Chondrocyte (in vitro differentiated cells): ENCODE results near the gene BTF3L4. TPM values are rescaled to one million over a fixed set of nuclear protein-coding genes. Genes with fewer than 3 reads are reported as not detected.
A peak's percentile ranks its signal among the peaks of the same experiment; 100 is the strongest.
"Not testable (repeated sequence)": the region's sequence is repeated elsewhere in the genome, so short reads cannot be mapped to it uniquely, and the experiment has no call there.

Source experiments
- DNase-seq: peaks from one replicate; pipeline ENCODE4 v3.0.0; 2021; ENCODE audit warnings: mixed read lengths, low spot score
- H3K27ac Mint-ChIP-seq: one replicate; pipeline ENCODE4 v1.8.0; 2021; ENCODE audit warnings: mild to moderate bottlenecking, moderate library complexity, mixed read lengths; ENCODE audit not compliant: unreplicated experiment
- H3K27me3 Mint-ChIP-seq: 2 replicates; pipeline ENCODE4 v1.8.0; 2021; ENCODE audit warnings: low read depth, mixed read lengths
- H3K36me3 Mint-ChIP-seq: 2 replicates; pipeline ENCODE4 v1.8.0; 2021; ENCODE audit warnings: low read depth, mixed read lengths
- H3K4me1 Mint-ChIP-seq: 2 replicates; pipeline ENCODE4 v1.8.0; 2021; ENCODE audit warnings: low read depth, mild to moderate bottlenecking, mixed read lengths
- H3K4me3 Mint-ChIP-seq: one replicate; pipeline ENCODE4 v1.8.0; 2021; ENCODE audit warnings: mild to moderate bottlenecking, moderate library complexity, mixed read lengths; ENCODE audit not compliant: unreplicated experiment
- H3K9me3 Mint-ChIP-seq: 2 replicates; pipeline ENCODE4 v1.8.0; 2021; ENCODE audit warnings: low read depth, mixed read lengths
- total RNA-seq: library from RNA; stranded (reverse); gene quantifications from 3 replicates; pipeline ENCODE4 v1.2.1, GENCODE V29; 2021
- TF ChIP-seq, protein P1 (sequence below): fragments of 200-600 bp; sonication (generic); IDR thresholded peaks from 2 replicates; pipeline ENCODE4 v1.5.0; 2021; ENCODE audit warnings: antibody characterized with exemption, mild to moderate bottlenecking, moderate library complexity

Gene BTF3L4
- total RNA-seq, 1 donor from 2014 or later, result 54.5 TPM

DNA sequence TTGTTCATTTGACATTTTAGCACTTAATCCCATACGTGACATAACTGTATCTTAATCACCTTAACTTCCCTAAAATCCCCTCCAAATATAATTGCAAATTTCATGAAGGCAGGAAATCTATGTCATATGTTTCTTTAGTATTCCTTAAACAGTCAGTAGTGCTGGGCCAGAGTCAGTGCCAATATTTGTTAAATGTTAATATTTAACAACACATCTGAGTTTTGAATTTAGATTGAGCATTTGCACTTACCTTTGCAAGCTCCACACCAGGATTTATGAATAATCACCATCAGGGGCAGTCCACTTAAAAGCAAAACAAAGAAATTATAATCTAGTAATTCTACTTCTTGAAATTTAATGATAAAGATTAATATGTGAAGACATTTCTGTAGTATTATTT lies 27.8 kb upstream of the BTF3L4 start:
- Mint-ChIP-seq H3K27me3 (no peaks in the 10 kb centered on the region), H3K27ac (no peak overlapping the region), H3K9me3 (no peaks in the 10 kb centered on the region), H3K36me3 (peaks cover 19% of the 10 kb centered on the region), H3K4me1 (peaks cover 30% of the 10 kb centered on the region), H3K4me3 (no peak overlapping the region)
- TF ChIP-seq, protein P1, sequence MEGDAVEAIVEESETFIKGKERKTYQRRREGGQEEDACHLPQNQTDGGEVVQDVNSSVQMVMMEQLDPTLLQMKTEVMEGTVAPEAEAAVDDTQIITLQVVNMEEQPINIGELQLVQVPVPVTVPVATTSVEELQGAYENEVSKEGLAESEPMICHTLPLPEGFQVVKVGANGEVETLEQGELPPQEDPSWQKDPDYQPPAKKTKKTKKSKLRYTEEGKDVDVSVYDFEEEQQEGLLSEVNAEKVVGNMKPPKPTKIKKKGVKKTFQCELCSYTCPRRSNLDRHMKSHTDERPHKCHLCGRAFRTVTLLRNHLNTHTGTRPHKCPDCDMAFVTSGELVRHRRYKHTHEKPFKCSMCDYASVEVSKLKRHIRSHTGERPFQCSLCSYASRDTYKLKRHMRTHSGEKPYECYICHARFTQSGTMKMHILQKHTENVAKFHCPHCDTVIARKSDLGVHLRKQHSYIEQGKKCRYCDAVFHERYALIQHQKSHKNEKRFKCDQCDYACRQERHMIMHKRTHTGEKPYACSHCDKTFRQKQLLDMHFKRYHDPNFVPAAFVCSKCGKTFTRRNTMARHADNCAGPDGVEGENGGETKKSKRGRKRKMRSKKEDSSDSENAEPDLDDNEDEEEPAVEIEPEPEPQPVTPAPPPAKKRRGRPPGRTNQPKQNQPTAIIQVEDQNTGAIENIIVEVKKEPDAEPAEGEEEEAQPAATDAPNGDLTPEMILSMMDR, result no peak
- no peak for DNase-seq

GRCh38 chr1:52028839-52029238 lies 27.3 kb upstream of the BTF3L4 start:
- H3K9me3 Mint-ChIP-seq, H3K27ac Mint-ChIP-seq, H3K27me3 Mint-ChIP-seq, H3K4me3 Mint-ChIP-seq, DNase-seq: not testable (repeated sequence)
- H3K36me3 Mint-ChIP-seq, result peaks cover 17% of the 10 kb centered on the region
- H3K4me1 Mint-ChIP-seq, result peaks cover 32% of the 10 kb centered on the region

DNA sequence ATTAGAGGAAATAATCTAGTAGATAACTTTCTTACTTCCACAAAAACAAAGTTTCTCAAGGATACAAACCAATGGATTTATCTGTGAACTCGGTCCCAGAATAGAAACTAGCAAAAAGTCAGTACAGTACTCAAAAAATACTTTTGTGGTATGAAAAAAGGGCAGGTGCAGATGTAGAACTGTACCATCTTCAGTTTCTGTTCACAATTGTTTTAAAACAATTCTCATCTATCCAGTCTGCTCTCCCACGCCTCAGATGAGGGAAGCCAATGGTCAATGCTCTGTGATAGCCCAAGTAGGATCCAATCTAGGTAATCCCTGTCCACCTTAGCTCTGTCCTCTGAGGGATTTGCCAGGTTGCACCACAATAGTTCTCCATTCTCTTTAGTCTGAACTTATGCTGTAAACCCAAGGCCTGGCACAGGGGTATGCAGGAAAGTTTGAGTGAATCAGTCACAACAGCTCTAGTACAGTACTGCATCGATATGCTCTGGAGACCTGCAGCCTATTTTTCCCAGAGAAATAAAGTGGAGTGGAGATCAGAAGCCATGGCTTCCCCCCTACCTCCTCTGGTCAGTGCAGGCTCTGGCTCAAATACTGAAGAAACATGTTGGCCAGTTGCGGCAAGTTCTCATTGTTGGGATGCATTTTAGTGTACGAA lies 23.8 kb upstream of the BTF3L4 start:
- Mint-ChIP-seq H3K27me3 (no peaks in the 10 kb centered on the region), H3K4me1 (peaks cover 37% of the 10 kb centered on the region), H3K9me3 (no peaks in the 10 kb centered on the region), H3K27ac (peak overlapping the region; percentile 98), H3K4me3 (peak overlapping the region; percentile 88), H3K36me3 (peaks cover 3% of the 10 kb centered on the region)
- TF ChIP-seq, protein P1, result no peak
- no peak for DNase-seq

DNA sequence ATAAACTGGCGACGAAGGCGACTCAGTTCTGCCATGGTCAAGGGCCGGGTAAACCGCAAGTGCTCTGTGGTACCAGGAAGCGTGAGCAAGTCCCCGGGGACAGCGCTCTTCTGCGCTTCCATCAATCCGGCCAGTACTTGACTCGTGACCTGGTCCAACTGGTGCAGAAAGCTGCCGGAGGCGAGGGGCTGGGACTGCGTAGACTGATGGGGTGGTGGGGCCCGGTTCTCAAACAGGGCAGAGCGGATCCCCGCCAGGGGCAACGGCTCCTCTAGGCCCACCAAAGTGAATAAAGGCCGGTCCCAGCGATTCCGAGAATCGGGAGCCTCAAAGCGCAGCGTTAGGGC lies 23.3 kb upstream of the BTF3L4 start:
- Mint-ChIP-seq H3K27ac (peak overlapping the region; percentile 98), H3K27me3 (no peaks in the 10 kb centered on the region), H3K4me1 (peaks cover 37% of the 10 kb centered on the region), H3K4me3 (peak overlapping the region; percentile 88), H3K36me3 (peaks cover 3% of the 10 kb centered on the region), H3K9me3 (no peaks in the 10 kb centered on the region)
- no peak for DNase-seq
- TF ChIP-seq, protein P1, result no peak

DNA sequence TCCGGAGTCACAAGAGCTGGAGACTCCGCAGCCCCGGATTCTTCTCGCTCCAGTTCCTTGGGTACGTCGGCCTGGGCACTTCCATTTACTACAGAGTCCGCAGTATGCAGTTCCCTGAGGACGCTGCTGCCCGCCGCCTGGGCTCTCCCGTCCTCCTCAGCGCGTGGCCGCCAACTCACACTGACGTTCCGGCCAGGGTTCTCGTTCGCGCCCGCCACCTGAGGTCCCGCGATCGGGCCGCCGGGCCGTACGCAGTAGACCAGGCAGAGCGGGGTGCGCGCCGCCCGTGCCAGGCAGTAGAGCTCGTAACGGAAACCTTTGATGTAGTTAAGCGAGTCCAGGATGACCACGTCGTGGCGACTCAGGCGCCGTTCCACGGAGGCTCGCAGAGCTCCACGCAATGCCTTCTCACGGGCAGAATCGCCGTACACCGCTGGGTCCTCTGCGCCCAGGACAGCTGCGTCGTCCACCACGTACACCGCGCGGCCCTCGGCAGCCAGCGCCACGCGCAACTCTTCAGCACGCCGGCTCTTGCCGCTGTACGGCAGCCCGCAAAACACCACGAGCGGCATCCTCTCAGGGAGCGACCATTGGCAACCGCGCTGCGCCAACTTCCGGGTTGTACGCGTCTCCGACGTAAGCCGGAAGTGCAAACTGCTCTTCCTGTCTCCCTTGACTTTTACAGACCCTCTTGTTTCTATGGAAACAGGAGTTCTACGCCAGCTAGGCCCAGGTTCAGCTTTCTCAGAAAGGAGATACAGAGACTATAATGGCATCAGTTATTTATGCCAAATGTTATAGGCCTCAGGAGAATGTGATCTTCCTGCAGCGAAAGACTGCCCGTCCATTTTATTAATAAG lies 22.7 kb upstream of the BTF3L4 start, which contains the start of gene KTI12:
TSS of gene KTI12 (minus strand) at position 621 of the 860 bp plus-strand sequence. CDS start at position 572, 49 bp downstream.
- Mint-ChIP-seq H3K4me1 (peaks cover 37% of the 10 kb centered on the region), H3K27ac (peak within 1 kb of the TSS; percentile 98), H3K4me3 (peak within 1 kb of the TSS; percentile 88), H3K27me3 (no peaks in the 10 kb centered on the region), H3K9me3 (no peaks in the 10 kb centered on the region), H3K36me3 (peaks cover 8% of the 10 kb centered on the region)
- TF ChIP-seq, protein P1, result no peak
- peak; percentile 96 for DNase-seq
